GM12892 (cell line): ENCODE measurements around the gene MUC2.

Experiments
- POLR2A ChIP-seq: IDR thresholded peaks from 2 replicates; pipeline ENCODE4 v1.6.1; 2011; ENCODE audit warnings: low read depth, low read length, control low read depth
- POLR2AphosphoS5 ChIP-seq: IDR thresholded peaks from 2 replicates; pipeline ENCODE4 v1.6.1; 2011; ENCODE audit warnings: low read depth, low read length, control low read depth
- TAF1 ChIP-seq: IDR thresholded peaks from 2 replicates; pipeline ENCODE4 v1.6.1; 2011; ENCODE audit warnings: low read depth, mild to moderate bottlenecking, control low read depth, low read length, borderline replicate concordance

DNA sequence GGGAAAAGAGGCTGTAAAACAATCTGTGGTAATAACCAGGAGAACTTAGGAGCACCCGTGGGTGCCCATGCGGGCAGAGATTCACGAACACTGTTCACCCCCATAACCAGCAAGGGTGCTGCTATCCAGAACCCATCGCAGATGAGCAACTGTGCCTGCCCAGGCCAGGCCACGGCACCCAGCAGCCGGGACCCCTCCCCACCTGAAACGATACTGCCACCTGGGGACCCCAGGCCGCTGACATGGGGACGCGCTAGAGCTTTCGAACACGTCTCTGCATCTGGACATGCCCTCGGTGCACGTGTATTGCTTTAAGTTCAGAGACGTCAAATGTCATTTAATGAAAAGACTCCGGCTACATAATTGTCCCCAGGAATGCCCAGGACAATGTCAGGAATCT, 14.3 kb upstream of the MUC2 start:
- TF ChIP-seq POLR2A: no peak
- TF ChIP-seq POLR2AphosphoS5: no peak
- TF ChIP-seq TAF1: no peak
